ENCODE data around the gene LIPC.
A peak's percentile ranks its signal among the peaks of the same experiment; 100 is the strongest.

The LIPC gene

DNA sequence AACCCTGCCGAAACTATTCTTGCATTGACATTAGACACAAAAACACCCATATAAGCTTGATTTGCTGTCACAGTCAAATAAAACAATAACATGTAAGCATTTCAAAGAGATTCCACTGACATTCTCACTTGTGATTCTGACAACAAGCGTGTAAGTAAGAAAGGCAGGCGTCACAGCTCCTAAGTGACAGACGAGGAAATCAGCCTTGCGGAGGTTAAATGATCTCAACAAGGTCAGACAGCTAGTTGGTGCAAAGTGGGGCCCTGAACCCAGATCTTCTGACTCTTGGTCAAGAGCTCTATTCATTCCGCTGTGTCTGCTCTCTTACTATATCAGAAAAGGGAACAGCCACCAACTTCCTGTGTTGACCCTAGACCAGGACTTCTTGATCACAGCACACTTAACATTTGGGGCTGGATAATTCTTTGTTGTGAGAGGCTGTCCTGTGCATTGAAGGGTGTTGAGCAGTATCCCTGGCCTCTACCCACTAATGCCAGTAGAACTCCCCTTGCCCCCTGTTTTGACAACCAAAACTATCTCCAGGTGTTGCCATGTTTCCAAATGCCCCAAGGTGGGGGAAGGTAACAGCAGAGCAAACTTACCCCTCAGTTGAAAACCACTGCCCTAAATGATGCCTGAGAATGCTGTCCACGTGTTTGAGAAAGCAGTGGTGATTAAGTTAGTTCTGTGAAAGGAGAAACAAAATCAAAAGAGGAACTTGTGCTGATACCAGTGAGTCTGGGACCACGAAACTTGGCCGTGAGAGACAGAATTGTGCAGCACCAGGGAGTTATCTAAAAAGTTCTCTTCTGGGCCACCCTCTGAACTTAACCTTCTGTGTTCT is 86.1 kb downstream of the LIPC start:
- no peak for DNase-seq (ENCODE audit: low read depth)

DNA sequence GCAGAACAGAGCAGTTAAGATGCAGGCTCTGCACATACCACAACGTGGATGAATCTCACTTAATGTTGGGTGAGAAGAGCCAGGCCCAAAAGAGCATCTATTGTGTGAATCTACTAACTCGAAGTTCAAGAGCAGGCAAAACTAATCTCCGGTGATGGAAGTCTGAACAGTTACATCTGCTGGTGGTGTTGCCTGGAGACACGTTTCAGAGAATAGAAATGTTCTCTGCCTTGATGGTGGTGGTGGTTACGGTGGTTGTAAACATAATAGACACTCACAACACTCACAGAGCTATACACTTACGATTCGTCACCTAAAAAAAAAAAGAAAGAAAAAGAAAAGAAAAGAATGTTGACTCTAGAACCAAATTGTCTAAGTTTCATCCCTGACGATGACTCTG is 86.8 kb downstream of the LIPC start:
- no peak for DNase-seq (ENCODE audit: low read depth)

DNA sequence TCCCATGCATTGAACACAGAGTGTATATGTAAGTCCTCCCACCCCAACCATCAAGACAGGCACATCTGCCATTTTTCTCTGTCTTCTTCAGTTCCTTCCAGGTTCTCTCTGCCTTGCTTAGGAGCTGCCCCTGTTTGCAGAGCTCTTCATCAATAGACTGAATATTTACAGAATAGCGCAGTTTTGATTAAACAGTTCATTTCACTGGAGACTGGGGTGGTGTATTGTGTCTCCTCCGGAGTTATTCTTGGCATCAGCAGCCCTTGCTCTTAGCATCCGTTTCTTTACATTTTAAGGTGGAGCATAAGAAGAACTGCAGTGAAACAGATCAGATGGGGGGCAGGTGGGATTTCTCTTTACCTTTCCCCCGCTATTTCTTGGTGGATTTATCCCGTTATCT is 87.7 kb downstream of the LIPC start:
- no peak for DNase-seq (ENCODE audit: low read depth)

DNA sequence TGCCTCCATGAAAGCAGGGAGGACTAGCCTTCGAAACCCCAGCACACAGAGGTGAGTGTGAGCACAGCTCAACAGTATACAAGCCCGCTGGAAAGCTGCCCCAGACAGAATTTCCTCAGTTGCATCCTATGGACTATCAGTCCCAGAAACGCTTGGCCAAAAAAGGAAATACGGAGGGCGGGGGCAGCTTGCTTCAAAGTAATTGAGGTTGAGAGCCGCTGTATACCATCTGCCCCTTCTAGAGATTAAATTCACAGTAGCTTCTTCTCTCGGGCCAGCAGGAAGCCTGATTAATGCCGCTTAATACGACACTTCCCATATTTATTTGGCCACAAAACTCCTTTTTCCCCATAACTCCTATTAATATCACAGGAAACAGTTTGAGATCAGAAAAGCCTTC is 88.7 kb downstream of the LIPC start:
- no peak for DNase-seq (ENCODE audit: low read depth)

DNA sequence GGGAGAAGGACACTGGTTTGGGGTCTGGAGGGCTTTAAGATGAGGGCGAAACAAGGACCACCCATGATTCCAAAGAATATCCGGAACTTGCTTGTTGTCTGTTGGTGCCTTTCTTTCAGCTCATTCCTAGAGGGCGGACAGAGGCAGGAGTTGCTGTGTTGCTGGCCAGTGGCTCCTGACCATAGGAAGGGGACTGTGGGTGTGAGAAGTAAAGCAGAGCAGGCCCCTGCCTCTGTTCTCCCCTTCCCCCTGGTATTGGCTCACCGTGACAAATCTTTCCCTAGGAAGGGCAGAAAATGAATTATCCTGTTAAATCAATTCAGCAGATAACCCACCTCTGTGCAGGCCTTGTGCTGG is 89.1 kb downstream of the LIPC start:
- no peak for DNase-seq (ENCODE audit: low read depth)

DNA sequence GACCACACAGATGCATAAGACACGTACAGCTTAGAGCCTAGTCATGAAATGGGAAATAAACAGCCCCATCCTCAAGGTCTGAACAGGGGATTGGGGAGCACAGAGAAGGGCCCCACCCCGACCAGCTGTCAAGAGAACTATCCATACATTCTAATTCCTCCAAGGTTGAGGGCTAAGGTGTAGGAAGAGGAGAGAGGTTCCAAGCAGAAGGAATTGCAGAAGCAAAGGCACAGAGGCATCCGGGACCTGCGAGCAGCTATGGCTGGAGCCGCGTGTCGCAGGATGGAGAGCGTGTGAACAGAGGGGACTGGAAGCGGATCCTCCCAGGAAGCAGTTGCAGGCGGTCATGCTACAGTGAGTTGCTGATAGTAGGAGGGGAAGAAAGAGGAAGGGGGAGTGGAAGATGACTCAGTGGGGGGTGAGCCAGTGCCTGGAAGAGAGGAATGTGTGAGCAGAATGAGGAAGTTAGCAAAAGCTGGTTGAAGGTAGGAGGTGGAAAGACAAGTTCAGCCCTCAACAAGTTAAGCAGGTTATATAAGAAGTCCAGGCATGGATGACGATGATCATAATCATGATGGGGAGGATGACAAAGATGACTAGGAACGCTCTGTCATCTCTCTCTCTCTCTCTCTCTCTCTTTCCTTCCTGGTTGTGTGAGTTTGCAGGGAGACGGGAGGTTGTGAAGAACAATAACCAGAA is 89.7 kb downstream of the LIPC start:
- peak; percentile 24 for DNase-seq (ENCODE audit: low read depth)

DNA sequence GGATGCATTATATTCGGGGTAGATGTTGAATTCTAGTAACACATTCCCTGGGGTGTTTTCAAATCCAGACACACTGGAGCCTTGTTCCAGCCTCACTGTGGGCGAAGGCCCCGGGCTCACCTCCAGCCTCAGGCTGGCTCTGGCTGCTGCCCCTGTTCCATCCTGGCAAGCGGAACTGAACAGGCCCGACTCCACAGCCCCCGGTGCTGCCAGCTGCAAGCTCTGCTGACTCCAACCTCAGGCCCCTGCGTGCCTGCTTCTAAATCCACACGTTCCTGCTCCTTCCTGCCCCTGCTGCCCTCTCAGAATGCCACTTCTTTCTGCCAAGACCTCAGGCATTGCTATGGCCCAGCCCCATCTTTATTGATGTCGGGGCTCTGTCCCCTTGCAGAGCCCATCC is 90.6 kb downstream of the LIPC start:
- DNase-seq (ENCODE audit: low read depth): no peak

DNA sequence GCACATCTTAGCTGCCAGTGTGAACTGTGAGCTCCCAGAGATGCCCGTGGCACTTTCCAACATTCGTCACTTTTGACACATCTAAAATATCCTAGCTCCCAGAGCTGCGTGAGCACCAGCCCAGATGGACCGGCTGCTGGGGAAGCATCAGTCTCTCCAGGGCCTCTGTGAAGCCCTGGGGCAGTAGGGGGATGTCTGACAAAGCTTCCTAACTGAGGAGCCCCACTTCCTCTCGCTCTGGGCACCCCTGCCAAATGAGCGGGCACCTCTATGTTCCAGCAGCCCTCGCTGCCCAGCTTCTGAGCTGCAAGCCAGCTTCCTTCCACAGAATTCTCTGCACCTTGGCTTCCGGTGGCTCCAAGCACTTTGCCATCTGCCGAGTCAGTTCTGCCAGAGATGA is 91.1 kb downstream of the LIPC start:
- no peak for DNase-seq (ENCODE audit: low read depth)

DNA sequence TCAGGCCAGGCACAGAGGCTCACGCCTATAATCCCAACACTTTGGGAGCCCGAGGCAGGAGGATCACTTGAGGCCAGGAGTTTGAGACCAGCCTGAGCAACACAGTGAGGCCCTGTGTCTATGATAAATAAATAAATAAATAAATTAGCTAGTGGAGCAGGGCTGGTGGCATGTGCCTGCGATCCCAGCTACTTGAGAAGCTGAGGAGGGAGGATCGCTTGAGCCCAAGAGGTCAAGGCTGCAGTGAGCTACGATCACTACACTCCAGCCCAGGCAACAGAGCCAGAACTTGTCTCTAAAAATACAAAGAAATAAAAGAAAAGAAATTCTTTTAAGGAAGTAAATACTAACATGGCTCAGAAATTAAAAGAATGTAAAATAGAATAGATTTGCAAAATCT is 91.8 kb downstream of the LIPC start:
- no peak for DNase-seq (ENCODE audit: low read depth)

DNA sequence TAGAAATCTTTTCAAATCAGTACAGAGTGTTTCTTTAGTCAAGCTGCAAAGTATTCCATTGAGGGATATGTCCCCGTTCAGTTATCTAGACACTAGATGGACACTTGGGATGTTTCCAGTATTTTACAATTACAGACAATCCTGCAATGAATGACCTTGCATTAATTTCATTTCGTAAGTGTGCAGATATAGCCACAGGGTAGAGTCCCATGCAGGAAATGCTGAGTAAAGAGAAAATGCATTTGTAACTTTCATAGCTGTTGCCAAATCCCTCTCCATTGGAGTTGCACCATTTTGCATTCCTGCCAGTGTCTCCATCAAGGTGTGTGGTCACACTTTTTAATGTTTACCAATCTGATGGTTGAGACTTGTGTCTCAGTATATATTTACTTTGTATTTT is 92.5 kb downstream of the LIPC start:
- DNase-seq (ENCODE audit: low read depth): no peak

DNA sequence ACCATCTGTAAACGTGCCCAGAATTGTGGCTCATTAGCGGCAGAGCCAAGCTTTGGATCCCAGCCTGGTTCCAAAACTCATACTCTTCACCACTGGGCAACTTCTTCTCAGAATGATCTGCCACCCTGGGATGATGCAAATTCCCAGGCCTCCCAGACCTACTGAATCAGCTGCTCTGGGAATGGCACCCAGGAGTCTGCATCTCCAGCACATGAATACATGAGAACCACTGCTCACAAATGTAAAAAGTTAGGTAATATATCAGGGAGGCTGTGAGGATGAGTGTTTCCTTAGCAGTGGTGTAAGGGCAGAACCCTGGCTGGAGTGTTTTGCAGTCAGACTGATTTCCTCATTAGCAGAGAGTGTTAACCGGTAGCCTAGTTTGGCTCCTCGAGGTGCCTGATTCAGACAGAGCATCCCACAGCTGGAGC is 94.2 kb downstream of the LIPC start:
- DNase-seq (ENCODE audit: low read depth): no peak

DNA sequence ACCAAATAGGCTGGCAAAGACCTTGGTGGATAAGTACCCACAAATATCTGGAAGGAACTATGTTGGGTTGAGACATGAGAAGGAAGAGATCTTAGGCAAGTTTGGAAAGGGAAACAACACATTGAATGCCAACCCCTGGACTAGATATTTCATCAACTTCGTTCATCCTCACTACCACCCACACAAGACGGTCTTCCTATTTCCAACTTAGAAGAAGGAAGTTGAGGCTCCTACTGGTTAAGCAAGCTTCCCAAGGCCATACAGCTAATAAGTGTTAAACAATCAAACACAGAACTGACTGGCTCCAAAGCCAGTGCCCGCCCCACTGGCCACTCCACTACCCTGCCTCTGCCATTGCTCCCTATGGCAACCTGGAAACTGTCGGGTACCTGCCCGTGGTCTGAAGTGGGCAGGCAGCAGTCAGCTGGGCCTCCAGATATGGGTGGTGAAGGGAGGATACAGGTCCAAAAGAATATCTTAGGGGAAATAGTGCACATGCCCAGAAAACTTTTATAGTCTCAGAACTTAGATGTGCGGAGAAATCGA is 94.9 kb downstream of the LIPC start:
- no peak for DNase-seq (ENCODE audit: low read depth)

DNA sequence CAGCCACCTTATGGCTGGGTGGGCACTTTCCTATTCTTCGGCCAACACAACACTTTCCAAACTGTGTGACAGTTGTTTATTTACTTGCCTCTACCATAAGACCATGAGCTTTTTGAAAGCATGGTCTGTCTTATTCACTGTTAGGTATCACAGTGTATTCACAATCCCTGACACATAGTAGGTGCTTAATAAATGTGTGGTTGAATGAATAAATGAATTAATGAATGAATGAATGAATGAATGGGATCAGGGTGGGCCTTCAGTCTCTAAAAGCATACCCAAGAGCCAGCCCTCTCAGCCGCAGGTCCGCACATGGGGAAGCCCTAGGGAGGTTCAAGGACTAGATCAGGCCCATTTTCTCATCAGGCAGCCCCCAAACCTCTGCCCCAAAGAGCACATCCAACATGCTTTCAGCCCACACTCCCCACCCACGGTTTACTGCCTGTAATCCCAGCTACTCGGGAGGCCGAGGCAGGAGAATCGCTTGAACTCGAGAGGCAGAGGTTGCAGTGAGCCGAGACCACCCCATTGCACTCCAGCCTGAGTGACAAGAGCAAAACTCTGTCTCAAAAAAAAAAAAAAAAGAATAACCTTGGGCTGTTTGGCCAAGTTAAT is 95.9 kb downstream of the LIPC start:
- DNase-seq (ENCODE audit: low read depth): no peak

DNA sequence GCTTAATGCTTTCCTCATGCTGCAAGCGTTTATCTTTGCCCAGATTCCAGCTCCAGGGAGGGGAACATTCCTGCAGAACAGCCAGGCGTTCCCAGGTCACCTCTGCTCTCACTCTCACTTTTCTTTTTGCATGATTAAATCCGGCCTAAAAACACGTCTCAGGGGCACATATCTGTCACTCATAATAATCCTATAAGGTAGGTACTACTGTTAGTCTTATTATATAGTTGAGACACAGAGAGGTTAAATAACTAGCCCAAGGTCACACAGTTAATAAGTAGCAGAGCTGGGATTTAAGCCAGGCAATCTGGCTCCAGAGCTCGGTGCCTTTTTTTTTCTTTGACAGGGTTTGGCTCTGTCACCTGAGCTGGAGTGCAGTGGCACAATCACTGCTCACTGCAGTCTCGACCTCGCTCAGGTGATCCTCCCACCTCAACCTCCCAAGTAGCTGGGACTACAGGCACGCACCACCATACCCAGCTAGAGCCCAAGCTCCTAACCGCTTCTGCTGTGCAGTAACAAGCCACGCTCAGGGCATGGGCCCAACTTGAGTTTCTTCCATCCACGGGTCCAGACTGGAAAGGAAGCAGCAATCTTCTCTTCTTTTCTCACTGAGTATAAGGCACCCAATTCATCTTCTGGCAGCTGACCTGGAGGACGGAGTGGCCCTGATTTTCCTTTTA is 96.5 kb downstream of the LIPC start:
- DNase-seq (ENCODE audit: low read depth): peak; percentile 35

DNA sequence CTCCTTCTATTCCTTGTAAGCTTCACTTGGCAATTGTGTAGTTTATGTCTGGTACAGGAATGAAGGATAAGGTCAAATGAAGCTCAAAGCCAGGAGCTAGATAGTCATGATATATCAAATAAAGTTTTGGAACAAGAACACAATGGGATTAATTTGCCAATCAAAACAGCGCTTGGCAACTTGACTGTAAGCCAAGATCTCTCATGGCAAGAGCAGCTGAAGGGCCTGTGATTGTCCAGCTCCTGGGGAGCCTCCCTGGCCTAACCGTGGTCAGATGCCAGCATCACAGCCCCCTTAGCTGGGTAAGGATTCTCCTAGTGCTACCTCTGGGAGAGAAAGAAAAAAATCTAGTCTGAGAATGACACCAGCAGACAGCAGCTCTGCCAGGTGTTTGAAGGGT is 97.2 kb downstream of the LIPC start:
- DNase-seq (ENCODE audit: low read depth): no peak

DNA sequence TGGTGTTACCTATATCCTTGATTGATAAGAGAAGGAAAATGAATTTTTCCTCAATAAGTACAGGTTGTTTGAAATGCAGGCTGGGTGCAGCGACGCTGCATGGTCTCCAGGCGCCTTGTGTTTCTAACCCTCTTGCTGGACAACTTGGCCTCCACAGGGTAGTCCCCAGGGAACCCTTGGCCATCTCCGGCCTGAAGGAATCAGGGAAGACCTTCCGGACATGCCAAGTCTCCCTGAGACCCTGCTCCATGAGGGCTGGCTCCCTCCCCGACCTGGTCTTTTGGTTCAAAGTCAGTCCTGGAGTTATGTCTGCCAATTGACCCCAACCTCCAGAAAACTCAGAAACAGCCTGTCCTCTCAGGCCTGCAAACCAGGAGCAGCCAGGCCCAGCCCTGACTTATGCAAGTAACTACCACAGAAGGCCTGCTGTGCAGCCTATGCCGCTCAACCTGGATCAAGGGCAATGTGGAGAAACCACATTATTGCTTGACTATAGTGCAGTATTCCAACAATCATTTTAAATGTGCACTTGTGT is 98.3 kb downstream of the LIPC start:
- no peak for DNase-seq (ENCODE audit: low read depth)

DNA sequence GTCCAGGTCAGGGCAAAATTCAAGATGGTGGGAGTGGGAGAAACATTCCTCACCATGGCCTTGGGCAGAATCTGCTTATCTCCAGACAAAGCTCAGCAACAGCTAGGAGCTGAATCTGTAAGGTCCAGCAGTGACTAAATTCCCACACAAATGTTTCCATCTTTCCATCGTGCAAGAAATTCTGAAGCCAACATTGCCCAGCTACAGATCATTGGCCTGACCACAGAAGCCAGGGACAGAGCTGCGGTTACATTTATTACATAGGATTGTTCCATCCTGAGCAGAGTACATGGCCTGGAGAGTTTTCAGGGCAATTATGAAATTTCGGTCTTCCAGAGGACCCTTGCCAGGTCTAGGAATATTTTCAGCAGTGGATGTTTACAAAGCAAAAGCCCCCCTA is 100.3 kb downstream of the LIPC start:
- DNase-seq (ENCODE audit: low read depth): no peak

DNA sequence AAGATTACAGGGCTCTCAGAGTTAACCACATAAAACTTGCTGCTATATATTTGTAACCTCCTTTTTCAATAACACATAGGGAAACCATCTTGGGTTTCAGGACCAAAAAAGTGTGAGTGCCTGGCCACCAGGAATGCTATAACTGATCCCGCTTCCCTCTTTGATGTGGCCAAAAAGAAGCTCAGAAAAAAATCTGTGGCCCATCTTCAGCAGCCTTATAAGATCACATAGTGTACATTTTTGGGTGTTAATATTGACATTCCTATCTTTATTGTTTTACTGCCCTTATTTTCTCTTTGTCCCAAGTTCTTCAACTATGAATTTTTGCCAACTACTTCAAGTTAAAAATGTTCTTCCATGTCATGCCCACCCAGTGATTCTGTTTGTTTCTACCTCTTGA is 102.8 kb downstream of the LIPC start:
- no peak for DNase-seq (ENCODE audit: low read depth)

DNA sequence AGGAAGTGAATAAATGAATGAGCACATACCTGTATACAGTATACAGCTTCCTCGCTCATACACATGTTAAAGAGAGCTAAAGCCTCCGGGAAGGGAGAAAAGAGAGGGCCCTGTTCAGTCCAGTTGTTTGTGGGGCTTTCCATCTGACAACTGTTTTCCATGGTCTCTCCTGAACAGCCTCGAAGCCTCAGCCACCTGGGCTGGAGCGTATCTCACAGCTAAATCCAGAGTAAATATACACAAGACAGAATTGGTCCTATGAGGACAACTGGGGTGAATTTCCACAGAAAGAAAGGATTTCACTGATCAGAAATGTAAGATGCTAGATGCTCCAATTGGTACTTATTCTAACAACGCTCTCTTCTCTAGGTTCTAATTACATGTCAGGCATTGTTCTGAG is 103.5 kb downstream of the LIPC start:
- DNase-seq (ENCODE audit: low read depth): no peak

DNA sequence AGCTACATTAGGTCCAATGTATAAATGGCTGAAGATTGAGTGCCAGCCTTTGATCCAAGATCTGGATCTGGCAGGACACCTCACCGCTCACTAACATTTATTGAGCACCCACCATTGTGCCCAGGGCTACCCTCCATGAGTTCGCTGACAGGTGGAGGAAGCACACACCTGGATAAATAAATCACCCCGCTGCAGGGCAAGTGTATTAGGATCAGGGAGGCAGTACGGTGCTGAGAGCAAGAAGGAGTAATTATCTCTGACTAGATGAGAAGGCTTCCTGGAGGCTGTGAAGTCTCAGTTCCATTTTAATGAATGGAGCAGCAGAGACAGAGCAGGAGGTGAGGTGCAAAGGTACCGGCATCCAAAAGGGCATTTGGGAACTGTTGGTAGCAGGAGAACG is 104.1 kb downstream of the LIPC start:
- no peak for DNase-seq (ENCODE audit: low read depth)

DNA sequence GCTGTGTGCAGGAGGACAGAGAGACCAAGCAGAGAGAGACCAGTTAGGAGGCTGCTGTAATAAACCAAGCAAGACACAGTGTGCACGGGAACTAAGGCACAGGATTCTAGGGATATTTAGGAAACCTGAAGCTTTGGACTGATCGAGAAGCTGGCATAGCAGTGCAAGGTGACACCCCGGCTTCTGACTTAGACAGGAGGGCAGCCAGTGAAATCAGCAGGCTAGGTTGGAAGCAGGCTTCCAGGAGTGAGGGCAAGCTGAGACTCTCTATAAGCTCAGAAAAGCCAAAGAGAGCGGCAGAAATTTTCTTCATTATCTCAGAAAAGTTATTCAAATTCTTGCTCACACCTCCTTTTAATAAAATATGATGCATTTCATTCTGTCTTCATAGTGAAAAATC is 104.6 kb downstream of the LIPC start:
- DNase-seq (ENCODE audit: low read depth): no peak

DNA sequence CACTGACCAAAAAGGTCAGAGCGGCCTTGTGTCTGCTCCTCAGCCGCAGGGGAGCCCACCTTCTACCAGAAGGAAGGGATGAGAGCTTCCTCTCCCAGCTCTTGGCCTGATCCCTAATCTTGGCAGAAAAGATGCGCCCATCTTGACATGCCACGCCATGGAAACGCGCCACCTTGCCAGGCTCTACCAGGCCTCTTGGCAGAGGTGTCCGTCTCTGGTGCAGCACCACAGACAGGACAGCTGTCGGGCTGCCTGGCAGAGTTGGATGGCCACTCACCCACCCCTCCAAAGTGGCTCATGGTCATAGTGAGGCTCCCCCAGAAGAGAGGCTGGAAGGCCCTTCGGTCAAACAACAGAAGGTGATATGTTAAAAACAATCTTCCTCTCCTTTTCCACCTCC is 105.2 kb downstream of the LIPC start:
- DNase-seq (ENCODE audit: low read depth): no peak
